Endodermal cell (in vitro differentiated cells): ENCODE data around the gene LOX. TPM values are rescaled to one million over a fixed set of nuclear protein-coding genes. Genes with fewer than 3 reads are reported as not detected.

Experiments used
- DNase-seq: peaks from one replicate; pipeline ENCODE4 v3.0.0-alpha.2; 2017
- H3K27ac ChIP-seq: 2 replicates; pipeline ENCODE4 v1.5.1; 2013; ENCODE audit warnings: mild to moderate bottlenecking, low read depth, low read length, moderate library complexity
- H3K27me3 ChIP-seq: 2 replicates; pipeline ENCODE4 v1.6.1; 2013; ENCODE audit warnings: mild to moderate bottlenecking, low read length, moderate library complexity; ENCODE audit not compliant: insufficient read depth, control insufficient read depth, poor library complexity, severe bottlenecking
- H3K36me3 ChIP-seq: 2 replicates; pipeline ENCODE4 v1.7.0; 2013; ENCODE audit warnings: mild to moderate bottlenecking, low read length, moderate library complexity; ENCODE audit not compliant: control insufficient read depth, insufficient read depth
- H3K4me1 ChIP-seq: one replicate; pipeline ENCODE4 v1.7.0; 2013; ENCODE audit warnings: low read length; ENCODE audit not compliant: control insufficient read depth, insufficient read depth
- H3K4me3 ChIP-seq: 2 replicates; pipeline ENCODE4 v1.5.1; 2013; ENCODE audit warnings: mild to moderate bottlenecking, low read length, moderate library complexity
- H3K9ac ChIP-seq: 2 replicates; pipeline ENCODE4 v1.6.1; 2013; ENCODE audit warnings: mild to moderate bottlenecking, low read length, moderate library complexity; ENCODE audit not compliant: poor library complexity, severe bottlenecking; ENCODE audit errors: extremely low read depth
- H3K9me3 ChIP-seq: 2 replicates; pipeline ENCODE4 v1.6.1; 2013; ENCODE audit warnings: mild to moderate bottlenecking, low read length, moderate library complexity; ENCODE audit not compliant: control insufficient read depth
- H3K27ac Mint-ChIP-seq: 2 replicates; pipeline ENCODE4 v1.8.0; 2020; ENCODE audit warnings: mixed read lengths
- H3K27me3 Mint-ChIP-seq: 2 replicates; pipeline ENCODE4 v1.8.0; 2021; ENCODE audit warnings: mild to moderate bottlenecking, mixed read lengths; ENCODE audit not compliant: insufficient read depth
- H3K36me3 Mint-ChIP-seq: 2 replicates; pipeline ENCODE4 v1.8.0; 2020; ENCODE audit warnings: low read depth, mixed read lengths
- H3K4me1 Mint-ChIP-seq: 2 replicates; pipeline ENCODE4 v1.8.0; 2020; ENCODE audit warnings: mixed read lengths
- H3K4me3 Mint-ChIP-seq: 2 replicates; pipeline ENCODE4 v1.8.0; 2020; ENCODE audit warnings: mild to moderate bottlenecking, moderate library complexity, mixed read lengths
- H3K9me3 Mint-ChIP-seq: 2 replicates; pipeline ENCODE4 v1.8.0; 2020; ENCODE audit warnings: mild to moderate bottlenecking, mixed read lengths
- CTCF ChIP-seq: fragments of 200-600 bp; sonication (generic); conservative IDR thresholded peaks from 2 replicates; pipeline ENCODE4 v1.5.0; 2021; ENCODE audit warnings: antibody characterized with exemption, mild to moderate bottlenecking
- WGBS, 2 experiments: methylation state at CpG; one replicate each; pipeline versions ENCODE4 v1.1.5 to v1.1.7; 2013; ENCODE audit warnings: missing lambda C conversion rate in 2 of 2, mixed read lengths in 1 of 2; ENCODE audit not compliant: insufficient coverage in 1 of 2, insufficient read length in 1 of 2; 5-methylcytosine and 5-hydroxymethylcytosine counted together
- total RNA-seq, 2 donors: library from RNA; stranded (reverse); fragmentation: NEBNext Ultra II Directional in 1 of 2; extraction: Animal tissue kit (Norgen Biotek cat#: 25700) in 1 of 2; gene quantifications; 2 replicates in 1 of 2; 3 replicates in 1 of 2; pipeline ENCODE4 v1.2.1, GENCODE V29; 2021

LOX gene
- total RNA-seq, 2 donors from 2014 or later, result 16.4 to 16.5 TPM

- H3K27ac ChIP-seq, result no peak overlapping the region
- 85% methylated on average over 2 of the region's 3 CpGs; no CpG with 5 or more reads in 1 of the 2 experiments for WGBS, 2 experiments
- H3K9ac ChIP-seq, result no peak overlapping the region
- Mint-ChIP-seq H3K9me3 (no peaks in the 10 kb centered on the region), H3K36me3 (no peaks in the 10 kb centered on the region), H3K4me1 (peaks cover 32% of the 10 kb centered on the region), H3K4me3 (no peak overlapping the region), H3K27me3 (peaks cover 2% of the 10 kb centered on the region), H3K27ac (no peak overlapping the region)
- H3K9me3 ChIP-seq, result no peaks in the 10 kb centered on the region
- no peaks in the 10 kb centered on the region for H3K36me3 ChIP-seq
- no peak for DNase-seq
- H3K4me1 ChIP-seq, result peaks cover 12% of the 10 kb centered on the region
- H3K4me3 ChIP-seq, result no peak overlapping the region
- no peaks in the 10 kb centered on the region for H3K27me3 ChIP-seq
- TF ChIP-seq CTCF, result no peak
Observed at GRCh38 chr5:122085041-122085440, 7.0 kb upstream of the LOX start.

GRCh38 chr5:122083535-122083934 is 5.5 kb upstream of the LOX start:
- Histone ChIP-seq H3K36me3 (no peaks in the 10 kb centered on the region), H3K4me1 (peaks cover 12% of the 10 kb centered on the region), H3K27me3 (peaks cover 5% of the 10 kb centered on the region), H3K4me3 (no peak overlapping the region), H3K9me3 (no peaks in the 10 kb centered on the region), H3K27ac (no peak overlapping the region), H3K9ac (no peak overlapping the region)
- Mint-ChIP-seq H3K27ac (no peak overlapping the region), H3K27me3 (peaks cover 12% of the 10 kb centered on the region), H3K36me3 (no peaks in the 10 kb centered on the region), H3K9me3 (no peaks in the 10 kb centered on the region), H3K4me1 (peaks cover 36% of the 10 kb centered on the region), H3K4me3 (no peak overlapping the region)
- DNase-seq, result no peak
- TF ChIP-seq CTCF, result no peak
- 95 to 100% methylated on average over 1 of the region's 1 CpG for WGBS, 2 experiments

GRCh38 chr5:122081541-122081940 is 3.5 kb upstream of the LOX start:
- 60 to 76% methylated on average over 1 to 2 of the region's 2 CpGs for WGBS, 2 experiments
- H3K4me3 ChIP-seq, result no peak overlapping the region
- no peaks in the 10 kb centered on the region for H3K9me3 Mint-ChIP-seq
- TF ChIP-seq CTCF, result no peak
- no peak overlapping the region for H3K4me3 Mint-ChIP-seq
- no peaks in the 10 kb centered on the region for H3K36me3 Mint-ChIP-seq
- H3K36me3 ChIP-seq, result no peaks in the 10 kb centered on the region
- peaks cover 25% of the 10 kb centered on the region for H3K27me3 ChIP-seq
- H3K27me3 Mint-ChIP-seq, result peaks cover 28% of the 10 kb centered on the region
- H3K27ac ChIP-seq, result no peak overlapping the region
- H3K9me3 ChIP-seq, result no peaks in the 10 kb centered on the region
- H3K4me1 Mint-ChIP-seq, result peaks cover 40% of the 10 kb centered on the region
- no peak for DNase-seq
- H3K9ac ChIP-seq, result no peak overlapping the region
- H3K27ac Mint-ChIP-seq, result peak overlapping the region; percentile 11
- peaks cover 12% of the 10 kb centered on the region for H3K4me1 ChIP-seq
